Panc1 (cell line): ENCODE results near the gene MEF2A. TPM values are rescaled to one million over a fixed set of nuclear protein-coding genes. Genes with fewer than 3 reads are reported as not detected.

Source experiments
- ATAC-seq: fragments of 200-7000 bp; cut with Tn5 transposase; 2 replicates; pipeline ENCODE4 v1.9.1; 2020; ENCODE audit warnings: mild to moderate bottlenecking, moderate library complexity
- BruUV-seq: library from RNA; stranded (reverse); fragments of 400-500 nt; replicated peaks from 2 replicates; lab custom pipeline; 2021; lab: Mats Ljungman, UMichigan
- CTCF ChIA-PET: fragments of 300-600 bp; sonication (Branson Sonifier 250); formaldehyde crosslinking; loops from one replicate; lab custom pipeline; 2022; ENCODE audit warnings: antibody characterized with exemption; lab: Charles Lee
- POLR2A ChIA-PET: fragments of 300-600 bp; sonication (Branson Sonifier 250); formaldehyde crosslinking; loops from one replicate; lab custom pipeline; 2022; ENCODE audit warnings: antibody characterized with exemption; lab: Charles Lee
- DNase-seq: peaks from one replicate; pipeline ENCODE4 v3.0.0-alpha.2; 2010; ENCODE audit warnings: low read depth, low spot score
- H3K27ac ChIP-seq: 2 replicates; pipeline ENCODE4 v1.5.1; 2011; ENCODE audit warnings: mild to moderate bottlenecking, low read length, inconsistent platforms
- H3K27me3 ChIP-seq: fragments of 200-500 bp; sonication (Bioruptor generic); 2 replicates; pipeline ENCODE4 v1.6.0; 2014; ENCODE audit warnings: low read length, inconsistent platforms; ENCODE audit not compliant: control insufficient read depth, insufficient read depth
- H3K36me3 ChIP-seq: fragments of 200-500 bp; sonication (Bioruptor generic); 2 replicates; pipeline ENCODE4 v1.5.1; 2014; ENCODE audit warnings: inconsistent platforms, mild to moderate bottlenecking, low read length, moderate library complexity; ENCODE audit not compliant: control insufficient read depth, insufficient read depth
- H3K4me1 ChIP-seq: 2 replicates; pipeline ENCODE4 v1.5.1; 2011; ENCODE audit warnings: inconsistent platforms, mild to moderate bottlenecking, low read length, moderate library complexity; ENCODE audit not compliant: control insufficient read depth, insufficient read depth
- H3K4me3 ChIP-seq, 2 experiments: 2 replicates each; pipeline ENCODE4 v1.5.1; 2011 to 2012; ENCODE audit warnings: low read depth in 2 of 2, low read length in 2 of 2, mild to moderate bottlenecking in 2 of 2, inconsistent platforms in 1 of 2, moderate library complexity in 1 of 2
- H3K9me3 ChIP-seq: fragments of 200-500 bp; sonication (Bioruptor generic); 2 replicates; pipeline ENCODE4 v1.5.1; 2014; ENCODE audit warnings: low read depth, mild to moderate bottlenecking, inconsistent platforms, low read length, moderate library complexity; ENCODE audit not compliant: control insufficient read depth, insufficient read depth
- POLR2AphosphoS5 ChIP-seq: IDR thresholded peaks from 2 replicates; pipeline ENCODE4 v1.6.1; 2012; ENCODE audit warnings: mild to moderate bottlenecking, low read depth, low read length, moderate library complexity
- SIN3A ChIP-seq: IDR thresholded peaks from 2 replicates; pipeline ENCODE4 v1.6.1; 2012; ENCODE audit warnings: low read depth, mild to moderate bottlenecking, low read length, moderate library complexity, borderline replicate concordance; ENCODE audit not compliant: insufficient read depth
- TCF7L2 ChIP-seq: IDR thresholded peaks from 2 replicates; pipeline ENCODE4 v1.6.1; 2011; ENCODE audit warnings: mild to moderate bottlenecking, low read depth, low read length, inconsistent platforms
- in situ Hi-C: cut with HindIII; loops from 2 replicates; pipeline ENCODE4 v1.10.0; 2016; ENCODE audit warnings: low sequenced_read_pairs, low pct_unique_long_range_greater_than_20kb
- intact Hi-C: fragments of 100-400 bp; cut with micrococcal nuclease; formaldehyde crosslinking; loops from one replicate; pipeline ENCODE4 v1.10.0; 2022; ENCODE audit not compliant: unreplicated experiment
- total RNA-seq: library from RNA; stranded (reverse); gene quantifications from one replicate; pipeline ENCODE4 v1.2.1, GENCODE V29; 2021; ENCODE audit not compliant: unreplicated experiment
- TF ChIP-seq, protein P1 (sequence below), 2 experiments: IDR thresholded peaks; 2 replicates each; pipeline ENCODE4 v1.6.1; 2011 to 2012; ENCODE audit warnings: low read depth in 2 of 2, control low read depth in 1 of 2, low read length in 1 of 2, mild to moderate bottlenecking in 1 of 2, moderate library complexity in 1 of 2; ENCODE audit not compliant: insufficient read depth in 1 of 2
- TF ChIP-seq, protein P2 (sequence below): fragments of 450-650 bp; IDR thresholded peaks from 2 replicates; pipeline ENCODE4 v1.5.1; 2017; ENCODE audit warnings: mild to moderate bottlenecking

The MEF2A gene
- total RNA-seq, 1 experiment from 2014 or later: 31.1 TPM

- H3K4me3 ChIP-seq: no peak overlapping the region
- no peaks in the 10 kb centered on the region for H3K27me3 ChIP-seq
- no peak for DNase-seq
- no peaks in the 10 kb centered on the region for H3K9me3 ChIP-seq
- ChIA-PET POLR2A (no interaction called here), CTCF (interaction anchor here (0.6 kb wide), 1 partner anchor 286 kb away, joined by 6 read pairs; no protein-coding TSS in a partner anchor)
- in situ Hi-C loops (no loop called here), intact Hi-C loops (no loop called here)
- TF ChIP-seq, protein P1, sequence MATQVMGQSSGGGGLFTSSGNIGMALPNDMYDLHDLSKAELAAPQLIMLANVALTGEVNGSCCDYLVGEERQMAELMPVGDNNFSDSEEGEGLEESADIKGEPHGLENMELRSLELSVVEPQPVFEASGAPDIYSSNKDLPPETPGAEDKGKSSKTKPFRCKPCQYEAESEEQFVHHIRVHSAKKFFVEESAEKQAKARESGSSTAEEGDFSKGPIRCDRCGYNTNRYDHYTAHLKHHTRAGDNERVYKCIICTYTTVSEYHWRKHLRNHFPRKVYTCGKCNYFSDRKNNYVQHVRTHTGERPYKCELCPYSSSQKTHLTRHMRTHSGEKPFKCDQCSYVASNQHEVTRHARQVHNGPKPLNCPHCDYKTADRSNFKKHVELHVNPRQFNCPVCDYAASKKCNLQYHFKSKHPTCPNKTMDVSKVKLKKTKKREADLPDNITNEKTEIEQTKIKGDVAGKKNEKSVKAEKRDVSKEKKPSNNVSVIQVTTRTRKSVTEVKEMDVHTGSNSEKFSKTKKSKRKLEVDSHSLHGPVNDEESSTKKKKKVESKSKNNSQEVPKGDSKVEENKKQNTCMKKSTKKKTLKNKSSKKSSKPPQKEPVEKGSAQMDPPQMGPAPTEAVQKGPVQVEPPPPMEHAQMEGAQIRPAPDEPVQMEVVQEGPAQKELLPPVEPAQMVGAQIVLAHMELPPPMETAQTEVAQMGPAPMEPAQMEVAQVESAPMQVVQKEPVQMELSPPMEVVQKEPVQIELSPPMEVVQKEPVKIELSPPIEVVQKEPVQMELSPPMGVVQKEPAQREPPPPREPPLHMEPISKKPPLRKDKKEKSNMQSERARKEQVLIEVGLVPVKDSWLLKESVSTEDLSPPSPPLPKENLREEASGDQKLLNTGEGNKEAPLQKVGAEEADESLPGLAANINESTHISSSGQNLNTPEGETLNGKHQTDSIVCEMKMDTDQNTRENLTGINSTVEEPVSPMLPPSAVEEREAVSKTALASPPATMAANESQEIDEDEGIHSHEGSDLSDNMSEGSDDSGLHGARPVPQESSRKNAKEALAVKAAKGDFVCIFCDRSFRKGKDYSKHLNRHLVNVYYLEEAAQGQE (IDR thresholded peaks at IDR 0.05; ENCODE audit: insufficient read depth in 1 of 2, low read depth in 2 of 2, low read length in 1 of 2): no peak
- TF ChIP-seq POLR2AphosphoS5 (no peak), TCF7L2 (no peak), SIN3A (no peak)
- TF ChIP-seq, protein P2, sequence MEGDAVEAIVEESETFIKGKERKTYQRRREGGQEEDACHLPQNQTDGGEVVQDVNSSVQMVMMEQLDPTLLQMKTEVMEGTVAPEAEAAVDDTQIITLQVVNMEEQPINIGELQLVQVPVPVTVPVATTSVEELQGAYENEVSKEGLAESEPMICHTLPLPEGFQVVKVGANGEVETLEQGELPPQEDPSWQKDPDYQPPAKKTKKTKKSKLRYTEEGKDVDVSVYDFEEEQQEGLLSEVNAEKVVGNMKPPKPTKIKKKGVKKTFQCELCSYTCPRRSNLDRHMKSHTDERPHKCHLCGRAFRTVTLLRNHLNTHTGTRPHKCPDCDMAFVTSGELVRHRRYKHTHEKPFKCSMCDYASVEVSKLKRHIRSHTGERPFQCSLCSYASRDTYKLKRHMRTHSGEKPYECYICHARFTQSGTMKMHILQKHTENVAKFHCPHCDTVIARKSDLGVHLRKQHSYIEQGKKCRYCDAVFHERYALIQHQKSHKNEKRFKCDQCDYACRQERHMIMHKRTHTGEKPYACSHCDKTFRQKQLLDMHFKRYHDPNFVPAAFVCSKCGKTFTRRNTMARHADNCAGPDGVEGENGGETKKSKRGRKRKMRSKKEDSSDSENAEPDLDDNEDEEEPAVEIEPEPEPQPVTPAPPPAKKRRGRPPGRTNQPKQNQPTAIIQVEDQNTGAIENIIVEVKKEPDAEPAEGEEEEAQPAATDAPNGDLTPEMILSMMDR: no peak
- BruUV-seq: no TSS peak
- H3K36me3 ChIP-seq: no peaks in the 10 kb centered on the region
- H3K4me1 ChIP-seq: no peaks in the 10 kb centered on the region
- H3K27ac ChIP-seq: no peak overlapping the region
- no peak for ATAC-seq
These were observed 7.2 kb upstream of the MEF2A start for GRCh38 chr15:99558571-99558970.

GRCh38 chr15:99561476-99562230, 4.1 kb upstream of the MEF2A start:
- intact Hi-C loops (loop anchor here (10.0 kb wide), 1 partner anchor 157 kb away; no protein-coding TSS in a partner anchor), in situ Hi-C loops (no loop called here)
- no peaks in the 10 kb centered on the region for H3K9me3 ChIP-seq
- DNase-seq (no peak), ATAC-seq (no peak)
- TF ChIP-seq TCF7L2 (no peak), SIN3A (no peak), POLR2AphosphoS5 (no peak)
- TF ChIP-seq, protein P2: no peak
- TF ChIP-seq, protein P1 (IDR thresholded peaks at IDR 0.05; ENCODE audit: insufficient read depth in 1 of 2, low read depth in 2 of 2, low read length in 1 of 2): no peak
- H3K27me3 ChIP-seq: no peaks in the 10 kb centered on the region
- peaks cover 5% of the 10 kb centered on the region for H3K4me1 ChIP-seq
- no peak overlapping the region for H3K4me3 ChIP-seq
- POLR2A ChIA-PET: interaction anchor here (0.7 kb wide), 1 partner anchor 274 kb away, joined by 3 read pairs; no protein-coding TSS in a partner anchor
- H3K36me3 ChIP-seq: no peaks in the 10 kb centered on the region
- CTCF ChIA-PET: no interaction called here
- no peak overlapping the region for H3K27ac ChIP-seq
- no TSS peak for BruUV-seq
